Neuron (in vitro differentiated cells): ENCODE data around the gene AGBL4.

Experiments
- H2AFZ ChIP-seq: one replicate; pipeline ENCODE4 v1.6.1; 2013; ENCODE audit warnings: low read depth, mild to moderate bottlenecking, inconsistent platforms, low read length, moderate library complexity
- H3K27me3 ChIP-seq: one replicate; pipeline ENCODE4 v1.6.1; 2013; ENCODE audit warnings: low read length; ENCODE audit not compliant: insufficient read depth
- H3K36me3 ChIP-seq: one replicate; pipeline ENCODE4 v1.6.1; 2013; ENCODE audit warnings: low read length; ENCODE audit not compliant: insufficient read depth
- H3K4me1 ChIP-seq: one replicate; pipeline ENCODE4 v1.6.1; 2013; ENCODE audit warnings: low read length; ENCODE audit not compliant: insufficient read depth
- H3K4me3 ChIP-seq: 2 replicates; pipeline ENCODE4 v1.5.1; 2013; ENCODE audit warnings: mild to moderate bottlenecking, low read length, moderate library complexity
- H3K9me3 ChIP-seq: one replicate; pipeline ENCODE4 v1.6.1; 2013; ENCODE audit warnings: low read length

AGBL4 gene

GRCh38 chr1:48878191-48878940 lies 1145.4 kb downstream of the AGBL4 start:
- no peak overlapping the region for H2AFZ ChIP-seq
- H3K4me1 ChIP-seq = peaks cover 18% of the 10 kb centered on the region
- H3K27me3 ChIP-seq = no peaks in the 10 kb centered on the region
- no peaks in the 10 kb centered on the region for H3K9me3 ChIP-seq
- H3K4me3 ChIP-seq = no peak overlapping the region
- H3K36me3 ChIP-seq = no peaks in the 10 kb centered on the region

- no peaks in the 10 kb centered on the region for H3K27me3 ChIP-seq
- no peaks in the 10 kb centered on the region for H3K9me3 ChIP-seq
- H2AFZ ChIP-seq = no peak overlapping the region
- H3K4me3 ChIP-seq = no peak overlapping the region
- peaks cover 18% of the 10 kb centered on the region for H3K4me1 ChIP-seq
- H3K36me3 ChIP-seq = no peaks in the 10 kb centered on the region
Measured at GRCh38 chr1:48876330-48876785, 1147.4 kb downstream of the AGBL4 start.

GRCh38 chr1:48875552-48876329 lies 1148.0 kb downstream of the AGBL4 start:
- H3K4me1 ChIP-seq = peaks cover 18% of the 10 kb centered on the region
- no peak overlapping the region for H3K4me3 ChIP-seq
- no peak overlapping the region for H2AFZ ChIP-seq
- no peaks in the 10 kb centered on the region for H3K9me3 ChIP-seq
- no peaks in the 10 kb centered on the region for H3K36me3 ChIP-seq
- no peaks in the 10 kb centered on the region for H3K27me3 ChIP-seq

GRCh38 chr1:48873944-48874343 lies 1149.8 kb downstream of the AGBL4 start:
- Histone ChIP-seq H3K9me3 (no peaks in the 10 kb centered on the region), H2AFZ (no peak overlapping the region), H3K4me3 (no peak overlapping the region), H3K4me1 (peaks cover 18% of the 10 kb centered on the region), H3K27me3 (no peaks in the 10 kb centered on the region), H3K36me3 (no peaks in the 10 kb centered on the region)

GRCh38 chr1:48870596-48870995 lies 1153.2 kb downstream of the AGBL4 start:
- no peaks in the 10 kb centered on the region for H3K36me3 ChIP-seq
- no peaks in the 10 kb centered on the region for H3K27me3 ChIP-seq
- no peaks in the 10 kb centered on the region for H3K9me3 ChIP-seq
- no peak overlapping the region for H3K4me3 ChIP-seq
- no peak overlapping the region for H2AFZ ChIP-seq
- peaks cover 10% of the 10 kb centered on the region for H3K4me1 ChIP-seq

DNA sequence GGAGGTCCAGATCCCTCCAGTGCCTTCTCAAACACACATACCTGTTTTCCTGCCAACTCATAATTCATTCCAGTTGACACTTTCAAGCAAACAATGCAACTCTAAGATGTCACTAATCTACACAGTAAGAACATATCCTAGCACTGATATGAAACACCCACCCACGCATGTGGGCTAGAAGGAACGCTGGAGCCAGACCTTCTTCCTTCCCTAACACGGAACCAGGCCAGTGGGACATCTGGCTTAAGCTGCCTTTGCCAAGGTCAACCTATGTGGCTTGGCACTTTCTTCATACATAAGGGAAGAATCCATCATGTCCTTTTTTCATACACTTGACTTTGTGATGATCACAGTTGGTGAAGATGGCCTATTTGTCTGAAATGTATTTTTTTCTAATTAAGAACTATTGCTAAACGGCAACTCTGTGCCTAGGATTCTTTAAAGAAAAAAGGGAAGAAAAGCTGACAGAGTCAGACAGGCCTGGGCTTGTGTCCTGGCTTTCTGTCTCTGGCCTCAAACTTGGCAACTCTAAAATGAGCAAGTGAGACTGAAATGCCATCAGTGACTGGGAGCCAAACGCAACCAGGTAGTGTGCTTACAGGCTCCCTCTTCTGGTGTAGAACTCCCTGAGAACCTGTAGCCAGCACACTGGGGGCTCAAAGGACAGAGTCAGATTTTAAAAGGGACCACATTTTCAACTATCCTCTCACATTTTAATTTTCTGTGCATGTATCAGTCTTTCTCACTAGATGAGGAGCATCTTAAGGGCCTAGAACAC lies 1154.4 kb downstream of the AGBL4 start:
- Histone ChIP-seq H3K9me3 (no peaks in the 10 kb centered on the region), H3K27me3 (no peaks in the 10 kb centered on the region), H2AFZ (no peak overlapping the region), H3K36me3 (no peaks in the 10 kb centered on the region), H3K4me3 (no peak overlapping the region), H3K4me1 (no peaks in the 10 kb centered on the region)

GRCh38 chr1:48864913-48865312 lies 1158.8 kb downstream of the AGBL4 start:
- H3K27me3 ChIP-seq = no peaks in the 10 kb centered on the region
- no peak overlapping the region for H3K4me3 ChIP-seq
- no peaks in the 10 kb centered on the region for H3K36me3 ChIP-seq
- no peaks in the 10 kb centered on the region for H3K9me3 ChIP-seq
- no peaks in the 10 kb centered on the region for H3K4me1 ChIP-seq
- H2AFZ ChIP-seq = no peak overlapping the region

- Histone ChIP-seq H3K36me3 (no peaks in the 10 kb centered on the region), H3K9me3 (no peaks in the 10 kb centered on the region), H2AFZ (no peak overlapping the region), H3K4me1 (no peaks in the 10 kb centered on the region), H3K27me3 (no peaks in the 10 kb centered on the region), H3K4me3 (no peak overlapping the region)
Measured at GRCh38 chr1:48859456-48859855, 1164.3 kb downstream of the AGBL4 start.

- no peak overlapping the region for H3K4me3 ChIP-seq
- no peaks in the 10 kb centered on the region for H3K4me1 ChIP-seq
- H2AFZ ChIP-seq = no peak overlapping the region
- H3K27me3 ChIP-seq = no peaks in the 10 kb centered on the region
- H3K36me3 ChIP-seq = no peaks in the 10 kb centered on the region
- no peaks in the 10 kb centered on the region for H3K9me3 ChIP-seq
Measured at GRCh38 chr1:48858200-48858920, 1165.4 kb downstream of the AGBL4 start.

DNA sequence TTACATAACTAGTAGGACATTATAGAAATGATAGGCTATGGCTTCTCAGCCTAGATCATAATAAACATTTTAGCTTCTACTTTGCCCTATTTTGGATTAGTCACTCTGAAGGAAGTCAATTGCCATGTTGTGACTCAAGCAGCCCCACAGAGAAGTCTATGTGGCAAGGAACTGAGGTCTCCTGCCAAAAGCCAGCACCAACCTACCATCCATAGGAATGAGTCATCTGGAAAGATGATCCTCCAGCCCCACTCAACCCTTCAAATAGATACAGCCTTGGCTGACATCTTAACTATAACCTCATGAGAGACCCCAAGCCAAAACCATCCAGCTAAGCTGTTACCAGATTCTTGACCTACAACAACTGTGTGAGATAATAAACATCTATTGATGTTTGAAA lies 1170.7 kb downstream of the AGBL4 start:
- no peaks in the 10 kb centered on the region for H3K4me1 ChIP-seq
- H3K4me3 ChIP-seq = no peak overlapping the region
- H2AFZ ChIP-seq = no peak overlapping the region
- H3K36me3 ChIP-seq = no peaks in the 10 kb centered on the region
- no peaks in the 10 kb centered on the region for H3K27me3 ChIP-seq
- H3K9me3 ChIP-seq = no peaks in the 10 kb centered on the region

- no peak overlapping the region for H3K4me3 ChIP-seq
- no peaks in the 10 kb centered on the region for H3K9me3 ChIP-seq
- H3K27me3 ChIP-seq = no peaks in the 10 kb centered on the region
- H3K36me3 ChIP-seq = no peaks in the 10 kb centered on the region
- no peaks in the 10 kb centered on the region for H3K4me1 ChIP-seq
- H2AFZ ChIP-seq = no peak overlapping the region
Measured at GRCh38 chr1:48851638-48852037, 1172.1 kb downstream of the AGBL4 start.

GRCh38 chr1:48848035-48848434 lies 1175.7 kb downstream of the AGBL4 start:
- H3K4me3 ChIP-seq = no peak overlapping the region
- no peaks in the 10 kb centered on the region for H3K27me3 ChIP-seq
- H3K9me3 ChIP-seq = no peaks in the 10 kb centered on the region
- H2AFZ ChIP-seq = no peak overlapping the region
- no peaks in the 10 kb centered on the region for H3K4me1 ChIP-seq
- no peaks in the 10 kb centered on the region for H3K36me3 ChIP-seq
